Activated CD4-positive, CD25-positive, alpha-beta regulatory T cell treated with anti-CD3 and anti-CD28 coated beads, Interleukin-2, amount 50 U/mL, for 72 hours (primary cell): ENCODE data around the gene HS3ST3B1.

Source experiments
- DNase-seq: peaks from one replicate; pipeline ENCODE4 v3.0.0; 2021

The HS3ST3B1 gene

GRCh38 chr17:14321476-14321949, 20.6 kb downstream of the HS3ST3B1 start:
- DNase-seq: no peak

GRCh38 chr17:14321980-14322776, 21.3 kb downstream of the HS3ST3B1 start:
- DNase-seq: no peak

DNA sequence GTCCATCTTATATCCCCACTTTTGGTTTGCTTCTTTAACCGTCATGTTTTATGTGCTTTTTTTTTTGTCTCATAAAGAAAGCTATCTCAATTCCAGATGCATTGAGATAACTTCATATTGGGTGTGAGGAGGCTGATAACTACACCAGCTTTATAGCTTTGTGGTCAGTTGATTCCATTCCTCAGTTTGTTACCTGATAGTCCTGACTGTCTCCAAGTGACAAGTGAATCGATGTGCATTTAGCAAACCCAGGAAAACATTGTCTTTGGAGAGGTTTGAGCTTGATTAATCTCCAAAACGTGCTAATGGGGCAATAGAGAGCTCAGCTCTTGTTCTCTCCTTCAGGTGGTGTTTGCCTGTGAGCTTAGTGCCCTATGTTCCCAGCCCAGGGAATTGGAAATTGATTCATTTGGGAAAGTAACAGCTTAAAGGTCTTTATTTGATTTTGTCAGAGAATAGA, 22.7 kb downstream of the HS3ST3B1 start:
- DNase-seq: no peak

- no peak for DNase-seq
These were observed 24.8 kb downstream of the HS3ST3B1 start for GRCh38 chr17:14325618-14326167.

GRCh38 chr17:14329900-14330491, 29.1 kb downstream of the HS3ST3B1 start:
- no peak for DNase-seq

- DNase-seq: no peak
These were observed 29.6 kb downstream of the HS3ST3B1 start for GRCh38 chr17:14330492-14330962.

- no peak for DNase-seq
These were observed 30.5 kb downstream of the HS3ST3B1 start for GRCh38 chr17:14331225-14331981.

DNA sequence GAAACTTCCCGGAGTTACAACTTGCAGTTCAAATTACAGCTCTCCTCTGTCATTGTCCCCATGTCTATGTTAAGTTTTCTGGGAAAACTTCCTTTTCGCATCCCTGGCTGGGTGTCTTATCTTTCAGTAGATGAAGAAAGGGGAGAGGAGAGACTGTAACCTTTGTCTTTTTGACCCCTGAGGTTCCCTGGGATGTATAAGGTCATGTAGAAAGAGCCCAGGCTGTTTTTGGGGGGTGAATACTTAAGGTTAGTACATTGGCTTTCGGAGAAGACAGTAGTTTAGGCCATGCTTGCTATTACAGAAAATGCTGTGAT, 31.1 kb downstream of the HS3ST3B1 start:
- no peak for DNase-seq

- DNase-seq: no peak
These were observed 31.4 kb downstream of the HS3ST3B1 start for GRCh38 chr17:14332331-14332730.

GRCh38 chr17:14333506-14333905, 32.6 kb downstream of the HS3ST3B1 start:
- DNase-seq: no peak

DNA sequence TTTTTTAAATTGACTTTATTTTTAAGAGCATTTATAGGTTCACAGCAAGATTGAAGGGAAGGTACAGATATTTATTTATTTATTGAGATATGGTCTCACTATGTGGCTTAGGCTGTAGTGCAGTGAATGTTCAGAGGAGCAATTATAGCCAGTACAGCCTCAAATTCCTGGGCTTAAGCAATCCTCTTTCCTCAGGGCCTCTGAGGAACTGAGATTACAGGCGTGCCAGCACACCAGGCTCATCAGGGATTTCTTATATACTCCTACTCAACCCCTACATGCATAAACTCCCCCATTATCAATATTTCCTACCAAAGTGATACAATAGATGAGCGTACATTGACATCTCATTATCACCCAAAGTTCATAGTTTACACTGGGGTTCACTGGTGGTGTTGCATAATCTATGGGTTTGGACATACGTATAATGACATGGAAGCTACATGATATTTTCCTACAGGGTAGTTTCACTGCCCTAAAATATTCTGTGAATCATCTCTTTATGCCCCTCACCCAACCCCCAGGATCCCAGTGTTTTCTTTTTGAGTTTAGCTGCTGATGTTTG, 33.5 kb downstream of the HS3ST3B1 start:
- DNase-seq: no peak

DNA sequence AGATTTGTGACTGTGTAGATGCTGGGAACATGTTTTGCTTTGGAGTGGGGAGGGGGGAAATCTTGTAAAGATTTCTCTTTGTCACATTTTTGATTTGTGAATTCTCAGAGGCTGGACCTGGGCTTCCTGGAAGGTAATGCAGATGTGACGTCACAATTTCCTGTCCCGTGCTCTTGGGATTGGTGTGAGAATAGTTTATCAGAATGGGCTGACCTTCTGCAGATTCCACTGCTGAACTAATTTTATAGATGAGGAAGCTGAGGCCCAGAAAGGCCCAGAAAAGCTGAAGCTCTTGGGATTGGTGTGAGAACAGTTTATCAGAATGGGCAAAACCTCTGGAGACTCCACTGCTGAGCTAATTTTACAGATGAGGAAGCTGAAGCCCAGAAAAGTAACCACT, 34.0 kb downstream of the HS3ST3B1 start:
- no peak for DNase-seq

DNA sequence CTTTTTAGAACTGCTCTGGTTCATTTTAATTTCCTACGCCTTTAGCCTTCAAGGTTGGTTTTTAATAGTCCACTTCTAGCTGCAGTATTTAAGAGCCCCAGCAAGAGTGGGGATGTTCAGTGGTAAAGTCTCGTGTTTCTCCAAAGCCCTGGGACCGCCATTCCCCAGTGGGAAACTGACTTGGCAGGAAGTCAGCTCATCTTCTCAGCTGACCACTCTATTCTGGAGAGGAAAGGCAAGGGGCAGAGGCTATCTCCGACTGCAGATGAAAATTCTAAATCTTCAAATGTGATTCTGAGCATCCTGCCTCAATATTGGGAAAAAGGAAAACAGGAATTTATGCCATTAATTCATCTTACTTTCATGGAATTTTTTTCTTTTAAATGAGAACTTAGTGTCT, 35.5 kb downstream of the HS3ST3B1 start:
- DNase-seq: no peak

GRCh38 chr17:14337596-14338079, 36.8 kb downstream of the HS3ST3B1 start:
- peak; percentile 49 for DNase-seq

- DNase-seq: no peak
These were observed 40.2 kb downstream of the HS3ST3B1 start for GRCh38 chr17:14340857-14341754.

- DNase-seq: no peak
These were observed 41.0 kb downstream of the HS3ST3B1 start for GRCh38 chr17:14341866-14342265.

DNA sequence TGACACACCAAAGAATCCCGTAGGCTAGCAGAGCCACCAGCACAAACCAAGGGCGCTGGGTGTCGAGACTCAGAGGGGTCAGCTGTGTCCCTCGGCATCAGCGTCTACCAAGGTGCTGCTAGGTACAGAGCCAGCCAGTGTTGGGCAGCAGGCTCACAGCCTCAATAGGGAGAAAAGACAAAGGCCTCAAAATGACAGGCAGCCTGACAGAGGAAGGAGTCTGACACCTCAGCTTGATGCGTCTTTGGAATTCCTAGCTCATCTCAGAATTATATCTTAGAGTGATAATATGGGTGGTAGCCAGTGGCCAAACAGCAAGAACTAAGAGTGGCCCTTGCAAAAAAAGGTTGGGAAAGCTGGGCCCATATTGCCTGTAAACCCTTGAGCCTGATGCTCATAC, 45.9 kb downstream of the HS3ST3B1 start:
- DNase-seq: no peak

GRCh38 chr17:14351493-14351892, 50.6 kb downstream of the HS3ST3B1 start:
- no peak for DNase-seq

GRCh38 chr17:14352136-14352535, 51.3 kb downstream of the HS3ST3B1 start:
- DNase-seq: no peak

- no peak for DNase-seq
These were observed 53.1 kb downstream of the HS3ST3B1 start for GRCh38 chr17:14353861-14354474.

DNA sequence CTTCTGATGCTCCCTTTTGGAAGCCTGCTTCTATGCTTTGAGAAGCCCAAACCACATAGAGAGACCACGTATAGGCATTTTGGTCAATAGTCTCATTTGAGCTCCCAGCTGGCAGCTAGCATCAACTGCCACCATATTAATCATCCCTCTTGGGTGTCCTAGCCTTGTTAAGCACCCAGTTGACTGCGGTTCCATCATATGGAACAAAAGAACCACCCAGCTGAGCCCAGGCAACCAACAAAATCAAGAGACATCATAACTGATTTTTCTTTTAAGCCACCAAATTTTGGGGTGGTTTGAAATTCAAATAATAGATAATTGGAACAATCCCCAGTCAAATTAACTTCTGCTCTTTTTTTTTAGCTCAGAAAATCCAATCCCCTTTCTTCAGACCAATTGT, 53.9 kb downstream of the HS3ST3B1 start:
- DNase-seq: no peak
